Glomerular visceral epithelial cell (primary cell): Measurements from ENCODE around the gene RGR.

Experiments
- DNase-seq: peaks from one replicate; pipeline ENCODE4 v3.0.0-alpha.2; 2016; ENCODE audit errors: extremely low spot score

The RGR gene

DNA sequence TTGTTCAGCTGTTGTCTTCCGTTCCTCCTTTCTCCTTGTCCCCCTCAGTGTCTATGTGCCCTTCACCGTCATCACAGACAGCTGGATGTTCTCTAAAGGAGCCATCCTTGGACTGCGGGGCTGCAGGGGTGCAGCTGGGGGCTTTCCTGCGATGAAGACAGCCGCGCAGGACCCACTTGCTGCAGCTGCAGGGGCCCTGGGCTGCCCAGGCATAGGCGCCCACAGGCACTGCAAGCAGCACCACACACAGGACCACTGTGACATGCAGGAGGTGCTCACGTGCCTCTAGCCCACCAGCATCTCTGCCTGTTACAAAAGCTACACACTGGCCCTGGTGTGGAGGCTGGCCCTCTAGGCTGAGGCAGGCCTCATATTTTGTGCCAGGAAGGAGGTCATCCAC is 22.9 kb upstream of the RGR start:
- no peak for DNase-seq

GRCh38 chr10:84224411-84225028 is 20.3 kb upstream of the RGR start:
- DNase-seq: no peak

DNA sequence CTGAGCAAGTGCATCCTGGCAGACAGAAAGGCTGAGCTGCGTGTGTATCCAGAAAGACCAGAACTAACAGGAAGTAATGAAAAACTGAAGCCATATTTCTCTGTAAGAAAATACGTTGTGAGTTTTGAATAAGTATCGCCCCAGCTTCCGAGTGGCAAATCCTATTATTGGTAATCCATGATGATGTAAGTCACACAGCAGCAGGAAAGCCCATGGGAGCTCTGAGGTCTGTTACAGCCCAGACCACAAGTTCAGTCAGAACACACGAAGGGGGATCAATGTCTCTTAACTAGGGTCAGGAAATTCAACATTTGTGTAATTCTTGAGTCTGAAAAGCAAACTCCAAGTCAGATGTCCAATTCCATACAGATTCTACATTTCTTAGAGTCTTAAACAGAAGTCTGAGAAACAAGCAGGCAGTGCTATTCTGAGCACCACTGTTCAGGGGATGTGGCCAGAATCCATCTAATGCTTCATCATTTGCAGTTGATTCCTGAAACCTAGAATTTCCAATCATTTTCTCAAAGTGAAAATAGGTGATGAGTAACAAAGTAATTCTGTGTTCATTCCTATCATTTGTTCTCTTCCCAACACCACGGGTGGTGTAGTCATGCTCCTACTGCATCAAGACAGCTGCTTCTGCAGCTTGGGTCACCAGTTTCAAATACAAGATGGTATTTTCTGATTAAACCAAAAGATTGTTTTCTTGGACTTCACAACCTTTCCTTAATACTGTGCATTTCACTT is 19.3 kb upstream of the RGR start, which contains the start of gene LRIT2:
Gene LRIT2 (minus strand): TSS at position 118 of the 747 bp plus-strand sequence. CDS start 24 bp downstream, at position 94.
- DNase-seq: no peak

GRCh38 chr10:84226616-84227015 is 18.2 kb upstream of the RGR start:
- DNase-seq: no peak

GRCh38 chr10:84227810-84228209 is 17.0 kb upstream of the RGR start:
- no peak for DNase-seq

DNA sequence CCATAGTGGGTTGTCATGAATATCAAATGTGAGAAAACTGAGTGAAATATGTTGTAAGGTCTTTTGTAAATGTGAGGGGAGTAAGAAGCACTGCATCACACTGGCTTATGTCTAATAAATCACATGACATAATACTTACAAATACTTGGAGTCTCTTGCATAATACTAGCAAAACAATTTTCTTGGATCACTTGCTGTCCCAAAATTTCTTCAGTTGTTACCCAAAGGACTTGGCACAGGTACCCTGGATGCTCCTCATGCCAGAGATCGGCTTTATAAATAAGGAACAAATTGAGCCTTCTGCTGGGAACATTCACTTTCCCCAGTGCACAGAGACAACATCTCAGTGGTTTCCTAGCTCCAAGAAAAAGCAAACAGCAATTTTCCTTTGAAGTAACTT is 14.5 kb upstream of the RGR start:
- DNase-seq: no peak

GRCh38 chr10:84232376-84232775 is 12.5 kb upstream of the RGR start:
- DNase-seq: no peak

DNA sequence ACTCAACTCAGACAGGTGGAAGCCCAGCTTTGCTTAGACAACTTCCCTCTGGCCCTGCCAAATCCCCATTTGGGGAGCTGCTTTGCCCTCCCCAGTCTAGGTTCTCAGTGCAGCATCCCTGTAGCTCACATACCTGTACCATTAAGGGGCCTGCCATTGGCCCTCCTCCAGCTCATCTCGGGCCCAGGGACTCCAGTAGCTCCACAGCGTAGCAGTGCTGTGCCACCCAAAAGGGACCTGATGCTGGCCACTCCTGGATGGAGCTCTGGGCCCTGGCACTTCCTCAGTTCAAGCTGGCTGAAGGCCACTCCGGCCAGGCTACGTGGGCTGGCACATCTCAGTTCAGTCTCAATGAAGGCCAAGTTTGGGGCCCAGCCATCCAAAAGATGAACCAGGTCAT is 10.9 kb upstream of the RGR start:
- DNase-seq: no peak

DNA sequence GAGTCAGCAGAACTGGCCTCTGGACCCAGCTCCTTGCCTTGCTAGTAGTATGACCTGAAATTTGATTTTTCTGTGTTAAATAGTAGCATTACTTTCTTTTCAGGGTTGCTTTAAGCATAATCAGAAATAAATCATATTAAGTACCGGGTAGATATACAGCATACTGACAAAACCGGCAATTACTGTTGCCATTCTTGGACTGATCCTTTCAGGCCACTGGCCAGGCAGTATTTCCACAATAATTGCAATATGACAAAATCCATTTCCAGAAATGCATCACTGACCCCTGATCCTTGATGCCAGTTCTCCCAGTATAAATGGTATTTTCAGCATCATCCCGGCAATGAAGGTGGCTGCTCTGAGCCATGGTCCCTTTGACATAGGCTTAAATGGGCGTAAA is 10.4 kb upstream of the RGR start:
- no peak for DNase-seq

DNA sequence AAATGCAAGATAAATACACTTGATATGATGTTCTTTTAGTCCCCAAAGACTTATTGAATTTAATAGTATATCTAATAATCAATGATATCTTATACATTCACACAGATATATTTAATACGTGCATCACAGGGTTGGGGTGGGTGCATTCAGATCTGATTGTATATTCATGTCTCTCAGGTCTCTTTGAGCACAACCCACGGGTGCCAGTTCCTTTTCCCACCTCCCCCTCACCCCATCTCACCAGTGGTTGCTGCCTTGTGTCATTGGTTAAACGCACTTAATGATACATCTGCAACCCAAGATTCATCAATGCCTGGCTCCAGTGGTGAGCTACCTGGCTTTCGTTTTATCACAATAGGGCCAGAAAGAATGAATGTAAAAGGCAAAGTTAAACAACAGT is 9.8 kb upstream of the RGR start:
- no peak for DNase-seq

DNA sequence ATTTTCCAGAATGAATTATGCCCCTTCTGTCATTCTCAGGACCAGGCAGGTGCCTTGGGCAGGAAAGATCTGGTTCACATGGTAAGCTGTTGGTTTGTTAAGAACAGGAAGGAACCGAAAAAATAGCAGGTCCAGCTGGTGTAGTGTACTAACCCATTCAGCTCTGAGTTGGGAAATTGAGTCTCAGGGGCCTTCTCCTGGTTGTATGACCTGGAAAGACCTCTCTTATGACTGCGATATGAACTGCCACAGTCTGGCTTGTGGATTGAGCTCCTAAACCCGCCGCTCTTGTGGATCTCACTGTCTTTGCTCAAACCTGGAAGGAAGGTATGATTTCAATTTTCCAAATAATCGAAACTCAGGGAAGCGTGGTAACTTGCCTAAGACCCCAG is 8.1 kb upstream of the RGR start:
- no peak for DNase-seq

DNA sequence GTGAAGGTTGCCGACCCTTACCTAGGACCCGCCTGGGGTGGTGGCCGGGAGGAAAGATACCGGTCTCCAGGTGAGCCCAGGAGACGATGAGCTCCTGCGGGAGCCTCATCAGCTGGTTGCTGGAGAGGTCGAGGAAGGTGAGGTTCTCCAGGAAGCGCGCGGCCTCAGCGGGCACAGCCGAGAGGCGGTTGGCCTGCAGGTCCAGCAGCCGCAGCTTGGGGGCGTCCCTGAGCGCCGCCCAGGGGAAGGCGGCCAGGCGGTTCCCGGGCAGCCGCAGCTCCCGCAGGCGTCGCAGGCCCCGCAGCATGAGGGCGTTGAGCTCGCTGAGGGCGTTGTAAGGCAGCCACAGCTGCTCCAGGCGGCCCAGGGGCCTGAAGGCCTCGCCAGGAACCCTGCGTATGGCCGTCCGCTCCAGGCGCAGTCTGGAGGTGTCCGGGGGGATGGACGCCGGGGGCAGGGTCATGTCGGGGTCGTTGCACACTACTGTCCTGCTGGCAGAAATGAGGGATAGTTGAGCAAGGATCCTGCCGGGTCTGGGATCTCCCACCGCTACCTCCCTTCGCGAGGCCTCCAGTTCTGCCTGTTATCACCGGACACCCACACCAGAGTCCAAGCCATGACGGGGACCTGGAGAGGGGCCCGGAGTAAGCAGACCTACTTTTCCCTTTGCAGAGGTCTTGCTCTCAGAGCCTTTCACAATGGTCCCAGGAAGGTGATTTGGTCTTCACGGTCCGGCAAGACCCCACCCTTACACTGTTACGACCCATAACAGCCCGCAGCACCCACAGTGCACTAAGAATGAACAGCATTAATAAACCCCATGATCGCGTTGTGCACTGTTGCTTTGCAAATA is 7.4 kb upstream of the RGR start:
- no peak for DNase-seq

DNA sequence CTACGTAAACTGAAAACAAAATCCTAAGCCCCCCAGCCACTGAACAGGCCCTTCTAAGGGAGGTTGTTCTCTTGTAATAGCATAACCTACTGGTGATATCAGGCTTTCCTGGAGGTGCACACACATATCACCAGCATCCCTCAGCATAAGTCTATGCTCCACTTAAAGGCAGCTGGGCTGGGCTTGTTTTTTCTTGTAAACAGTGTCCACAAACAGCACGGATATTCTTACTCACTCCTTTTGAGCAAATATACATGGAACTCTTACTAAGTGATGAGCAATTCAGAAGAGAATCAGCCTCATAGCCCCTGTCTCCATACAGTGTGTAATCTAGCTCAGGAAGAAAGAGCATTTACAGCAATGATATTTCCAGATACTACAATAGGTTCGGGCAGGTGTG is 5.9 kb upstream of the RGR start:
- no peak for DNase-seq

DNA sequence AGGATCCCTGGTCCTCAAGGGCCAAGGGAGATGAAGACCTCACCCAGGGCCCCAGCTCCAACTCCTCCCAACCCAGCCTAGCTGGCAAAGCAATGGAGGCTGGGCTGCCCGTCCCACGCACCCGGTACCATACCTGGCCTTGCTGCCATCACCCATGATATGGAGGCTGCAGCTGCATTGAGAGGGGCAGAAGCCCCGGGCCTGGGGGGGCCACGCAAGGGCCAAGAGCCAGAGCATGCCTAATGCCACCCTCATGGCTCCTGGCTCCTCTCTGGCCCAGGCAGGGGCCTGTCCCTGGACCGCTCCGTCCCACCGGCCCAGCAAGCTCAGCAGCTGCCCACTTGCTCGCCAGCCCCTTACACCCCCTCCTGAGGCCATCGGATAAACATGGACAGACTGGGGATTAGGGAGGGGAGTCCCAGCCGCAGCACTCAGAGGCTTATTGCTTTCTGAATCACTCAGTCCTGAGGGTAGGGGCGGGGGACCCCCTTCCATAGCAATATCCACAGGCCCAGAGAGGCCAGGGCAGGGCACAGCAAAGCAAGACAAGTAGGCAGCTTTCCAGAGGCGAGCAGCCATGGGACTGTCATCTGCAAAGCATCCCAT is 3.6 kb upstream of the RGR start, which contains the start of gene LRIT1:
Gene LRIT1 (minus strand): TSS at position 362 of the 606 bp plus-strand sequence. CDS start 107 bp downstream, at position 255.
- no peak for DNase-seq

DNA sequence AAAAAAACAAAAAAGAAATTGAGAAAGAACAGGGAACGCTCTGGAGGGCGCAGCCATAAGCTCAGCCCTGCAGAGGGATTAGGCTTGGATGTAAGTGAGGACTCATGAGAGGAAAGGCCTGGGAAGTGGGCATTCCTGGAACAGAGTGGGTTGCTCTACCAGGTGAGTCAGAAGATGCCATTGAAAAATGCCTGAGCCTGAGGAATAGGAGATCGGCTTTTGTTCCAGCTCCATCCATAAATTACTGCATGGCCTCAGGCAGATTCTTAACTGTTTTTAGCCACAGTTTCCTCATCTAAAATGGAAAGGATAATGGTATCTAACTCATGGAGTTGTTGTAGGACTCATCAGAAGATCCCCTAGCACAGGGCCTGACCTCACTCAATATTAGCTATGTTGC is 1.1 kb upstream of the RGR start:
- DNase-seq: no peak

DNA sequence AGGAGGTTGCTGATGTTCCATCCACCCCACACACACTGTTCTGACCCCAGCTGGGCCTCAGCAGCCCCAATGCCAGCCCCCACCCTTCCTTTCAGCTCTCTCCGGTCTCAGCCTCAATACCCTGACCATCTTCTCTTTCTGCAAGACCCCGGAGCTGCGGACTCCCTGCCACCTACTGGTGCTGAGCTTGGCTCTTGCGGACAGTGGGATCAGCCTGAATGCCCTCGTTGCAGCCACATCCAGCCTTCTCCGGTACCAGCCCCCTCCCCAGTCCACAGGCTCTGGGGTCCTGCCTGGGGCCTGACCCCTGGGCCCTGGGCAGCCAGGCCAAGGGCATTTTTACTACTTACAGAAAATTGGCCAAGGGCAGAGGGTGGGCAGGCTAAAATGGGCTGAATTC is 2.6 kb downstream of the RGR start:
- no peak for DNase-seq

GRCh38 chr10:84248794-84249193 is 3.9 kb downstream of the RGR start:
- no peak for DNase-seq

DNA sequence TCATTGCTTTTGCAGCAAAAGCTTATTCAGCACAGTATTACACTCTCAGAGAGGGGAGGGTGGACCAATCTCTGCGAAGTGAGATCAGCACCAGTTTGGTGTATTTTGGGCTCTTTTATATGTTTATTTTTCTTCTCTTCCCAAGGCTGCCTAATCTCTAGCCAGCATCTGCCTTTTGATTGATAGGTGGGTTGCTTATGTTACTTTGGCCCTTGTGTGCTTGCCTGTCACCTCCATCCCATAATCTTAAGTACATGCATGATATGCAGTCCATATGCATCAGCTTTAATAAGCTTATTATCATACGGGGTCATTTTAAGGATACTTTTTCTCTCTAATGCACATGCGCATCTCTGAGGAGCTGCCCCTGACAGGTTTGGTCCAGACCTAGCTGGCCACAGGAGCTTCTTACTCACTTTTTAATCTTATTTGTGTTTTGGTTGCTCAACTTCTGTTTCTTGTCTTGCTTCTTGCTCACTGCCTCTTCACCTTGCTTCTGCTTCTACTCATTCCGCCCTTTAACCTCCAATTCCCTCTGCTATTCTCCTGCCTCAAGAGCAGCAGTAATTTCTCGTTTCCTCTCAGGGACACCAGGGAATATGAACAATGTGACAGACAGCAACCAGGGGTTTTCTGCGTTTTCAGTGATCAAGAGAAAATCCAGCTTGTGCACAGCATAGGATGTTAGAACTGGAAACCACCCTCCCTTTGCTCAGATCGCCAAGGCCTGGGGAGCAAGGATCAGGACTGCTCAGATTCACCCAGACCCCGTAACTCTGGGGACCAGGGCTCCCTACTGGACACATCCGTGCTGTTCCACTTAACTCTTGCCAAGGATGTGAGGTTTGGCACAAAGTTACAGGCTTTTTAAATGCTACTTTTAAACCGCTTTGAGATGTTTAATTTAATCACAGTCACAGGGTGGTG is 10.0 kb downstream of the RGR start:
- no peak for DNase-seq

GRCh38 chr10:84256510-84257342 is 11.9 kb downstream of the RGR start:
- peak; percentile 31 for DNase-seq

DNA sequence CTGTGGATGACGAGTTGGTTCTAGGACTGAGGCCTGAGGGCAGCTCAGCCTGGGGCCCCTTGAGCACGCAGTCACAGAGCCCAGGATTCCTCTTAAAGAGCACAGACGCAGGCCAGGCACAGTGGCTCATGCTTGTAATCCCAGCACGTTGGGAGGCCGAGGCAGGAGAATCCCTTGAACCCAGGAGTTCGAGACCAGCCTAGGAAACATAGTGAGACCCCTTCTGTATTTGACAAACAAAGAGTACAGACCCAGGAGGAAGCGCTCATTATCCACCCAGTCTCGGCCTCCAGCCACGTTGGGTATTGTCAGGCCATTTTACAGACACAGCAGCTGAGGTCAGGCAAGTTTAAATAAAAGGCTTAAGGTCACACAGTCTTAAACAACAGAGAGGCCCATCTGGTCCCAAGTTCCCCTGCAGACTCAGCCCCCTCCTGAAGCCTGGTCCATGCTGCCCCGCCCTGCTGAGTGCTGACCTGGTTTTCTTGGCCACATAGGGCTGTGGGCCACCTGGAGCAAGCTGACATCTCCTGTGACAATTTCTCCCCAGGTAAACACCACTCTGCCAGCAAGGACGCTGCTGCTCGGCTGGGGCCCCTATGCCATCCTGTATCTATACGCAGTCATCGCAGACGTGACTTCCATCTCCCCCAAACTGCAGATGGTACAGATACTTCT is 12.6 kb downstream of the RGR start:
- DNase-seq: no peak
